Inflammatory macrophage treated with lipopolysaccharide for 1 hour (primary cell): ENCODE data around the gene DOHH.
"Not testable (repeated sequence)": the region's sequence is repeated elsewhere in the genome, so short reads cannot be mapped to it uniquely, and the experiment has no call there.

ENCODE experiments used
- DNase-seq, 2 donors: peaks; one replicate each; pipeline ENCODE4 v3.0.0-alpha.2; 2020 to 2022

Gene DOHH

DNA sequence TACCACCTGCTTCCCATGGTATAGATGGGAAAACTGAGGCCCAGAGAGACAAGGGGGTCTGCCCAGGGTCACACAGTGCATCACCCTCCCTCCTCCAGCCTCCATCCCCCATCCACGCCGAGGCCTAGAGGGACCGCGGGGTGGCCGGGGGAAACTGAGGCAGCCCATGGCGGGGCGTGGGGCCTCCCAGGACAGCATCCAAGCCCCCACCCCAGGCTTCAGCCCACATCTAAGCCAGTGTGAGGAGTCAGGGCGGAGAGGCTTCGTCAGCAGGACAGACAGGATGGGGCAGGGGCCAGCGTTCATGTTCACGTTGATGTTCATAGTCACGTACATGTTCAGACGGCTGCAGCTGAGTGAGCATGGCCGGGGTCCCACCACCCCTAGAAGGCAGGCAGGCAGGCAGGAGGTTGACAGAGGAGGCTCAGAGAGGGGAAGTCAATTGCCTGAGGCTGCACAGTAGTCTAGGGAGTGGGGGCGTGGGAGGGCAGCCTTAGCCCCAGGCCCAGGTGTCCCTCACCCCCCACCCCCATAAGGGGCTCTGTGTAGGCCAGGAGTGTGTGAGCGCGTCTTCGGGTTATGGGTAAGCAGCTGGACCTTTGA is 43.4 kb downstream of the DOHH start:
- no peak for DNase-seq

DNA sequence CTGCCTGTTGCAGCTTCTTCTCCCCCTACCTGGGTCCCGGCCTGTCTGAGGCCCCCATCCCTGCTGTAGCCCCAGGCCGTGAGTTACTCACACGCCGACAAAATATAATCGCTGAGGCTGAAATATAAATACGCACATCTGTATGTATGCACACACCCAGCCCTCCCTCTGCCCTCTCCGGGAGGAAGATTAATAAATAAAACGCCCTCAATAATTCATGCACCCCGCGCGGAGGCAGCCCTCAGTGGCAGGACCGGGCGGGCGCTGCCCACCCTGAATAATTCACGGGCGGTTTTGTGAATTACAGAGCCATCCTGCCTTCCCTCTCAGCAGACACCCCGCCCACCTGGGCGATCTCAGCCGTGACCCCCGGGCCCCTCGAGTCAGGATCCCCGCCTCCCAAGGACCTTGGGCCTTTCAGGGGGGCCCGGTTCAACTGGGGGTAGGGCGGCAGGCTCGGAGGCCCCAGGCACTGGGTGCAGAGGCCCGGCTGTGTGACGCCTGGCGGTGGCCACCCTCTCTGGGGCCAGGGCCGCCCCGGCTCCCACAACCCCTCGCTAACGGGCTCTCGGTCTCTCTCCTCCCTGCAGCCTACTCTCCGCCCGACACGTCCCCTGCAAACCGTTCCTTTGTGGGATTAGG is 44.4 kb downstream of the DOHH start:
- no peak for DNase-seq

DNA sequence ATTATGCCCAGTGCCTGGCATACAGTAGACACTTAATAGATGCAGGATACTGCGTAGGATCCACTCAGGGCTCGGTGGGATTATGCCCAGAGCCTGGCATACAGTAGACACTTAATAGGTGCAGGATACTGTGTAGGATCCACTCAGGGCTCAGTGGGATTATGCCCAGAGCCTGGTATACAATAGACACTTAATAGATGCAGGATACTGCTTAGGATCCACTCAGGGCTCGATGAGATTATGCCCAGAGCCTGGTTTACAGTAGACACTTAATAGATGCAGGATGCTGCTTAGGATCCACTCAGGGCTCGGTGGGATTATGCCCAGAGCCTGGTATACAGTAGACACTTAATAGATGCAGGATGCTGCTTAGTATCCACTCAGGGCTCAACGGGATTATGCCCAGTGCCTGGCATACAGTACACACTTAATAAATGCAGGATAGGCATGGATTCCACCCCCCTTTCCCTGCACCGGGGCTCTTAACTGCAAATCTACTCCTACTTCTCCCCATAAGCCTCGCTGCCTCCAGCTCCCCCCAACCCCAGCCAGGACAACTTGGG is 45.0 kb downstream of the DOHH start:
- no peak for DNase-seq

DNA sequence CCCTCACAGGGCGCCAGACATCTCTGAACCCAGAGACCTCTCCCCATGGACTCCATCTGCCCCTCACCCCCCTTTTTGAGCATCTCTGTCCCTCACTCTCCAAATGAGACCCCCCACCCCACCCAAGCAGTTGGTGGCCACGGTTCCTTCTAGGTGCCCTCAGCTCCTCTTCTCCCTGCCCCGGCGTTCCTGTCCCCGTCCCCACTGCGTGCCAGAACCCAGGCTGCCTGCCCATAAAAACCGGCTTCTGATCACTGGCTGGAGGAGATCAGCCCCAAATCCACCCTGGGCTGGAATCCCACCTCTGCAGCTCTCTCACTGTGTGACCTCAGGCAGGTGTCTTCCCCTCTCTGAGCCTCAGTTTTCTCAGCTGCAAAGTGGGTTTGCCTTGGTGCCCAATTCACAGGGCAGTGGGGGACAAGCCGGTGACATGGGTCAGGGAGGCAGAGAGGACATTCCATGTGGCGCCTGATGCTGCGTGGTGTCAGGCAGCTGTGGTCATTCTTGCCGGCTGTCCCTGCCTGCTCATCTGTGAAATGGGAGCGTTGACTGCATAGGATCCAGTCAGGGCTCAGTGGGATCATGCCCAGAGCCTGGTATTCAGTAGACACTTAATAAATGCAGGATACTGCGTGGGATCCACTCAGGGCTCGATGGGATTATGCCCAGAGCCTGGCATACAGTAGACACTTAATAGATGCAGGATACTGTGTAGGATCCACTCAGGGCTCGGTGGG is 45.6 kb downstream of the DOHH start:
- no peak for DNase-seq

DNA sequence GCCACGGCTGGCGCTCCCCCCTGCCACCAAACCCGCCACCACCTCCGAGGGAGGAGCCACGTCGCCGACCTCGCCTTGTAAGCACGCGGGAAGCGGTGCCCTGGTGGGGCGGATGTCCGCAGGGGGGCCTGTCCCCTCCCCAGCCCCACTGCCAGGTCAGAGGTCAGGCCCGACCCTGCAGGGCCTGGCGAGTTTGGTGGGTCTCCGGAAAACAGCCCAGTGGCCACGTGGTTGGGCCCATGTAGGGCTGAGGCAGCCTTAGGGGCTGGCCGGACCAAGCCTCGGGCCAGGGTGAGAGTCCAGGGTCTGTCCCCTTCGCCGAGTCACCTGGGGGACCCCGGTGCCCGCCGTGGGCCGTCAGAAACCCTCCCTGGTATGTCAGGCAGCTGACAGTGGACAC is 46.6 kb downstream of the DOHH start:
- DNase-seq = no peak

DNA sequence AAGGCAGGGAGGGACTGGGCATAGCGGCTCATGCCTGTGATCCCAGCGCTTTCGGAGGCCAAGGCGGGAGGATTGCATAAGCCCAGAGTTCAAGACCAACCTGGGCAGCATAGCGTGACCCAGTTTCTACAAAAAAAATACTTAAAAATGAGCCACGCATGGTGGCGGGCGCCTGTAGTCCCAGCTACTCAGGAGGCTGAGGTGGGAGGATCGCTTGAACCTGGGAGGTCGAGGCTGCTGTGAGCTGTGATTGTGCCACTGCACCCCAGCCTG is 47.6 kb downstream of the DOHH start:
- DNase-seq = not testable (repeated sequence)

DNA sequence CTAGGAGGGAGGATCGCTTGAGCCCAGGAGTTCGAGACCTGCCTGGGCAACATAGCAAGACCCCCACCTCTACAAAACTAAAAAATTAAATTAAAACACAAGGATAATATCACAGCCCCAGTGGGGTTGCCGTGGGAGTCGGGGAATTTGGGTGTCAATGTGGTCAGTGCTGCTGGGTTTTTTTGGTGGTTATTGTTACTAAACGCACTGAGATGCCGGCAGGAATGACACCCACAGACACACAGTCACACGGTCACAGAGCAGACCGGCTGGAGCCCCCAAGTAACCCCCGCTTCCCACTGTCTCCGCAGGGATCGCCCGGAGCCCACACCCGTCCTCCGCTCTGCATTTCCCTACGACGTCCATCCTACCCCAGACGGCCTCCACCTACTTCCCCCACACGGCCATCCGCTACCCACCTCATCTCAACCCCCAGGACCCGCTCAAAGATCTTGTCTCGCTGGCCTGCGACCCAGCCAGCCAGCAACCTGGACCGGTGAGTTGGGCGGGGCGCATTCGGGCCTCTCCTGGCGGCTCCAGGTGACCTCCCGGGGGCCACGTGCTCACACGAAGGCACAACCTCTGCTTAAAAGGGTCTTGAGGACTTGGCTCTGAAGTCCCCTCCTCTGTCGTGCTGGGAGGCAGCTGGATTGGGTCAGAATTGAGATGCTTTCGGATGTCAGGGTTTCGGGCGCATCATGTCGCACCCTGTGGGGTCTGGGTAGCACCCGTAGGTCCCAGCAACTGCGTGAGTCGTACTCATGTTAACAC is 48.1 kb downstream of the DOHH start:
- DNase-seq = peak; percentile 57 to 89

DNA sequence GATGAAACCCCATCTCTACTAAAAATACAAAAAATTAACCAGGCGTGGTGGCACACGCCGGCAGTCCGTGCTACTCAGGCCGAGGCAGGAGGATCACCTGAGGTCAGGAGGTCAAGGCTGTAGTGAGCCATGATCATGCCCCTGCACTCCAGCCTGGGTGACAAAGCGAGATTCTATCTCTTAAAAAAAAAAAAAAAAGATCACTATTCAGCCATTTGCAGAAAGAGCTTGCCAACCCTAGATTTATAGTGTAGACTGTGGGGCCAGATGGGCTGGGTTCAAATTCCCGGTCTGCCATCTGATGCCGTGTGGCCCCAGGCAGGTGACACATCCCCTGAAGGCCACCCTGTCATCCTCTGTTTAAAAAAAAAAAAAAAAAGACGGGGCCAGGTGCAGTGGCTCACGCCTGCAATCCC is 49.0 kb downstream of the DOHH start:
- no peak for DNase-seq

DNA sequence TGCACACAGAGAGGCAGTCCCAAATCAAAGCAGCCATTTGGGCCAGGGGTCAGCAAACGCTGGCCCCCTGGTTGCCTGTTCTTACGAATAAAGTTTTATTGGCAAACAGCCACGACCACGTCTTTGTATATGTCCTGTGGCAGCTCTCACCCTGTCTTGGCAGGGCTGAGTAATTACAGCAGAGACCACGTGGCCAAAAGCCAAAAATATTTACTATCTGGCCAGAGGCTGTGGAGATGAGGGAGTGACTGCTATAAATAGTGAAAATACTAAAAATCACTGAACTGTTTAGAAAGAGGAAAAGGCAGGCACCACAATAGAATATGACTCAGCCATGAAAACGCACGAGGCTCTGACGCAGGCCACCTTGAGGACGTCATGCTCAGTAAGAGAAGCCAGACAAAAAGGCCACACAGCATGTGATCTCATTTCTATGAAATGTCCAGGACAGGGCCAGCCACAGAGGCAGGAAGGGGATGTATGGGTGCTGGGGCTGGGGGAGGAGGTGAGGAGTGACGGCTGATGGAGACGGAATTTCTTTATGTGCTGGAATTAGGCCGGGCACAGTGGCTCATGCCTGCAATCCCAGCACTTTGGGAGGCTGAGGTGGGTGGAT is 49.6 kb downstream of the DOHH start:
- DNase-seq = peak; percentile 93 to 99

DNA sequence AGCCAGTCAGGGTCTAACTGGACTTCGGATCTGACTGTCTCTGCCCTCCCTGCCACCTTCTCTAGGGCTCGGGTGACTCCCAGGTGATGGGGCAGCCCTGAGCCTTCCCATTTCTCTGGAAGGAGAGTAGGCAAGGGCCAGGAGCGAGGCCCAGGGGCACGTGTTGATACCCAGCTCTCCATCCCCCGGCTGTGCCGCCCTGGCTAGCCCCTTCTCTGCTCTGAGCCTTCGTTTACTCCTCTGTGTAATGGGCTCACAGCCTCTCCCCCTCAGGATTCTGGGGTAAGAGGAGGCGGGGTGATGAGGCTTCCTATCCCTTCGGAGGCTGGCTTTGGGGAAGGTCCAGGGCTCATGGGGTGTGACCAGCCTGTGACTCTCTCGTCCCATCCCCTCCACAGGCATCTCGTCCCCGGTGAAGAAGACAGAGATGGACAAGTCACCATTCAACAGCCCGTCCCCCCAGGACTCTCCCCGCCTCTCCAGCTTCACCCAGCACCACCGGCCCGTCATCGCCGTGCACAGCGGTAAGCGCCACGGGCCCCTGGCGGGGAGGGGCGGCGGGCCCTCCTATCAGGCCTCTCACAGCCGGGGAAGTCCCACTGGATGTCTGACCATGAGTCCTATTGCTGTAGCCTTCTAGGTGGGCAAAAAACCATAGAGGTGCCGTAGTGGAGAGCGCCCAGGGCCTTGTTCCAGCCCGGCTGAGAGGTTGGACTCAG is 51.7 kb downstream of the DOHH start:
- DNase-seq = no peak

DNA sequence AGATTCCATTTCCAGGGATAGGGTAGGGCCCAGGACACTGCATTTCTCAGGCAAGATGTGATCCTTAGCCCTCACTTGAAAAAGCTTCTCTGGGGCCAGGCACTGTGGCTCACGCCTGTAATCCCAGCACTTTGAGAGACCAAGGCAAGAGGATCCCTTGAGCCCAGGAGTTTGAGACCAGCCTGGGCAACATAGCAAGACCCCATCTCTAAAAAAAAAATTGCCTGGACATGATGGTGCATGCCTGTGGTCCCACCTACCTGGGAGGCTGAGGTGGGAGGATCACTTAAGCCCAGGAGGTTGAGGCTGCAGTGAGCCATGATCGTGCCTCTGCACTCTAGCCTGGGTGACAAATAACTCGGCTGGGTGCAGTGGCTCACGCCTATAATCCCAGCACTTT is 53.8 kb downstream of the DOHH start:
- DNase-seq = not testable (repeated sequence)

DNA sequence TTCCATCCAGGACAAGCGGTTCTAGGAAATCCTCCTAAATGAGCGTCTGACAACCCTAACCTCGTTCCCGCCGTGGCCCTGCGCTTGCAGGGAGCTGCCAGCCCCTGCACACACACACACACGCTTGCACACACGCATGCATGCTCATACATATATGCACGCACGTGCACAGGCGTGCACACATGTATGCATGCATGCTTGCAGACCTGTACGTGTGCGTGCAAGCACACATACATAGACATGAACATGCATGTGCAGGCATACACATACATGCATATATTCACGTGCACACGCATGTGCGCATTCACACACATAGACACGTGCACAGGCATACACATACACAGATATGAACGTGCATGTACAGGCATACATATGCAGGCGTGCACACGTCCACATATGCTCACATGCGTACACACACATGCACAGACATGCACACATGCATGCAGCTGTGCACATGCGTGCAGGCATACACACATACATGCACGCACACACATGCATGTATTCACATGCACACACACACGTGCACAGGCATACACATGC is 55.7 kb downstream of the DOHH start:
- DNase-seq = no peak

DNA sequence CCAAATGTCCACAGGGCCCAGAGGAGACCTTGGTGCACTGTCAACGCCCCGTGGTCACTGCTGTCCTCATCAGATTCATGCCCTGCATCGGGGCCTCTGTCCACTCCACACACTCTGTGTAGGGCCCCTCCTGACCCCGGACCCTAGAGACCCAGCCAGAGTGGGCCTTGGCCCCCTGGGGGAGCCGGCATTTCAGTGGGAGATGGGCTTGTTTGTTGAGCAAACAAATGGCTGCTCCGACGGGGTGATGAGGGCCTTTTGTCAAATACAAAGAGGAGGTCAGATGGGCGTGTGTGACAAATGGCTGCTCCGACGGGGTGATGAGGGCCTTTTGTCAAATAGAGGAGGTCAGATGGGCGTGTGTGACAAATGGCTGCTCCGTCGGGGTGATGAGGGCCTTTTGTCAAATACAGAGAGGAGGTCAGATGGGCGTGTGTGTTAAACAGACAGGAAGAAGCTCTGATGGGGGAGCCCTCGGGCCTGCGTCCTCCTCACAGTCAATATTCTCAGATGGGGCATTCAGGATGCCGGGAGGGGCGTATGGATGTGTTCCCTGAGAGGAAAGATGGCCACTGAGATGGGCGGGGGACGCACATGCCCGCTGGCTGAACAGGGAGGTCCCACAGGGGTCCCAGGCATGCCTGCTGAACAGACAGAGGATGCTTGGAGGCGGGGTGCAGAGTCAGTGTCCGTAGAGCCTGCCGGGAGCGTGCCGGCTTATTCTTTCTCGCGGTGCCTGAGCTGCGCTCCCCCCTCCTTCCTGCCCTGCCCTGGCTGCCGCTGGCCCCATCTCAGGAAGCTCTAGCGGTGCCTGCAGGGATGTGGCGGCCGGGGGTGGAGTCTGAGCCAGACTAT is 56.4 kb downstream of the DOHH start:
- DNase-seq = no peak

DNA sequence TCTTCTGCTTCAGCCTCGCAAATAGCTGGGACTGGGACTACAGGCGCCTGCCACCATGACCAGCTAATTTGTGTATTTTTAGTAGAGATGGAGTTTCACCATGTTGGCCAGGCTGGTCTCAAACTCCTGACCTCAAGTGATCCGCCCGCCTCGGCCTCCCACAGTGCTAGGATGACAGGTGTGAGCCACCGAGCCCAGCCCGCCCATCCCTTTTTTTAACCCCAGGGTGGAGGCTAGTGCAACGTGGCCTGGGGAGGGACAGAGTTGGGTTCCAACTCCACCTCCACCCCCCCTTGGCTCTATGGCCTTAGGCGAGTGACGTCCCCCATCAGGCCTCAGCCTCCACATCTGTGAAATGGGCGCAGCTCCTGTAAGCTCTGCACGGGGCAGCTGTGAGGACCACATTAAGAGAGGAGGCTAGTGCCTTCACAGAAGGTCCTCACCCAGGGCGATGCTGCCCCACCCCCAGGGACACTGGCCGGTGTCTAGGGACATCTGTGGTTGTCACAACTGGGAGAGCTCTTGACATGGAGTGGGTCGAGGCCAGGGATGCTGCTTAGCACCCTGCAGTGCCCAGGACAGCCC is 57.9 kb downstream of the DOHH start:
- DNase-seq = no peak

DNA sequence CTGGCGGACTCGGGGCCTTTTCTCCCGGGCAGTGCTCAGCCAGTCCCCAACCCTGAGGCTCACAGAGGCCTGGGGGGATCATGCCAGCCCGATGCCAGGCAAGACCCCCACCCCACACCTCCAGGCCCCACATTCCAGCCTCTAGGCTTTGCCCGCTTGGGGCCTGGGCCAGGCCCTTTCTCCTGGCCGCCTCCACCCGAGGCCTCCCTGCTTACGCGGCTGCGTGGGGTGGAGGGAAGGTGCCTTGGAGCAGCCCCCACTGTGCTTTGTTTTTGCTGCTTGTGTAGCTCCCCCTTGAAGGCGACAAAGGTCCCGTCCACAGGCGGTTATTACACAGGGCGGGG is 58.5 kb downstream of the DOHH start:
- no peak for DNase-seq

DNA sequence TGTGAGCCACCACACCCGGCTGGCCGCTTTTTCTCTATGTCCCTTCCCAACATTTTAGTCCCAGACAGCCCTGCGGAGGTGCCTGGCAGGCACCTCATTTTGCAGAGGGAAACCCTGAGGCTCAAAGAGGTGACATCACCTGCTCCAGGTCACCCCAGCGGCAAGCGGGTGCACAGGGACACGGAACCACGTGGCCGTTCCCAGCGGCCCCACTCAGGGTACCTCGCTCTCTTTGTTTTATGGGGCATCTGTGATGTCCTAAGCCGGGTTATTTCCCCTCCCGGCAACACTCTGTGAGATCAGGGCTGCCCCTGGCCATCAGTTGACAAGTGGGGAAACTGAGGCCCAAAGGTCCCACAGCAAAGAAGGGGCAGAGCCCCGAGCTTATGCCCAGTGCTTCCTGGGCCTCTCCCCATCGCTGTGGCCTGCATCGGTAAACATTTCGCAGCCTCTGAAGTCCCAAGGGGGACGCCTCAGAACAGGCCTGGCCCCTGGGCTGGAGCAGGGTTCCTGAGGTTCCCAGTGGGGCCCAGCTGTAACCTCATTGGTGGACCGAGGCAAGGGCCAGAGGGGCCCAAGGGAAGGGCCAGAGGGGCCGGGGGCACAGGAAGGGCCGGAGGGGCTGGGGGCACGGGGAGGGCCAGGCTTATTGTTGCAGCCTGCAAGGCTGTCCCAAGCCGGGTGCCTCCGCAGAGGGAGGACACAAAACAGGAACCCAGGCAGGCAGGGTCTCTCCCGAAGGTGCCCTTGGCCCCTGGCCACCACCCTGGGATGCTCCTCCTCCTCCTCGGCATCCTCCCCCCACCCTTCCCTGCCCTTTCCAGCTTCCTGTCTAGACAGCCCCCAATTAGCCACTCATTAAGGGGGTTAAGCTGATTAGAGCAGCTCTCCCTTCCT is 59.1 kb downstream of the DOHH start:
- no peak for DNase-seq
